ENCODE data around the gene JAKMIP2. TPM values are rescaled to one million over a fixed set of nuclear protein-coding genes. Genes with fewer than 3 reads are reported as not detected.

The JAKMIP2 gene
- total RNA-seq, 1 experiment from 2014 or later, result 67.4 TPM

DNA sequence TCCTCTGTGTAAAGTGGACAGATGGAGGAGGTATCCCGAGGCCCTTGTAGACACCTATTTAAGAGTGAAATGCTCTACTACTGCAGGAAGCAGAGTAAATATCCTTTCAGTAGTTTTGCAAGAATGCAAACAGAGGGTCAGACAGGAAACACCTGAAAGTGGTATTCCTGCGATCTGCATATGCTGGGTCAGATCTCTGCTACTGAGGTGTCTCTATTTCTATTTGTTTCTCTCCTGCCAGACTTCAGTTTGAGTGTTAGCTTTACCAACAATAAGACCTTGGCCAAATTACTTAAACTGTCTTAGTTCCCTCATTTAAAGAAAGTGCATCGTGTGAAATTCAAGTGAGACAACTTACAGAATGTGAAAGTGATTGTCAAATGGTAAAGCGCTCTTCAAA lies 47.6 kb downstream of the JAKMIP2 start:
- DNase-seq (ENCODE audit: low spot score), result no peak
- Histone ChIP-seq H3K27ac (ENCODE audit: low read depth, low read length, poor library complexity, severe bottlenecking) (no peak overlapping the region), H3K9me3 (ENCODE audit: low read depth, low read length, poor library complexity, severe bottlenecking) (no peaks in the 10 kb centered on the region), H3K4me1 (ENCODE audit: insufficient read depth, low read length, poor library complexity, severe bottlenecking) (peaks cover 51% of the 10 kb centered on the region), H3K27me3 (replicated peaks; ENCODE audit: insufficient read depth, low read depth, low read length, poor library complexity) (no peaks in the 10 kb centered on the region), H3K36me3 (ENCODE audit: insufficient read depth, low read length, poor library complexity, severe bottlenecking) (no peaks in the 10 kb centered on the region), H3K4me3 (ENCODE audit: low read depth, low read length, poor library complexity, severe bottlenecking) (no peak overlapping the region)
- TF ChIP-seq, protein P1, sequence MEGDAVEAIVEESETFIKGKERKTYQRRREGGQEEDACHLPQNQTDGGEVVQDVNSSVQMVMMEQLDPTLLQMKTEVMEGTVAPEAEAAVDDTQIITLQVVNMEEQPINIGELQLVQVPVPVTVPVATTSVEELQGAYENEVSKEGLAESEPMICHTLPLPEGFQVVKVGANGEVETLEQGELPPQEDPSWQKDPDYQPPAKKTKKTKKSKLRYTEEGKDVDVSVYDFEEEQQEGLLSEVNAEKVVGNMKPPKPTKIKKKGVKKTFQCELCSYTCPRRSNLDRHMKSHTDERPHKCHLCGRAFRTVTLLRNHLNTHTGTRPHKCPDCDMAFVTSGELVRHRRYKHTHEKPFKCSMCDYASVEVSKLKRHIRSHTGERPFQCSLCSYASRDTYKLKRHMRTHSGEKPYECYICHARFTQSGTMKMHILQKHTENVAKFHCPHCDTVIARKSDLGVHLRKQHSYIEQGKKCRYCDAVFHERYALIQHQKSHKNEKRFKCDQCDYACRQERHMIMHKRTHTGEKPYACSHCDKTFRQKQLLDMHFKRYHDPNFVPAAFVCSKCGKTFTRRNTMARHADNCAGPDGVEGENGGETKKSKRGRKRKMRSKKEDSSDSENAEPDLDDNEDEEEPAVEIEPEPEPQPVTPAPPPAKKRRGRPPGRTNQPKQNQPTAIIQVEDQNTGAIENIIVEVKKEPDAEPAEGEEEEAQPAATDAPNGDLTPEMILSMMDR (conservative IDR thresholded peaks at IDR 0.05; ENCODE audit: low read depth, low read length), result no peak
- TF ChIP-seq EZH2 (IDR thresholded peaks at IDR 0.05; ENCODE audit: borderline replicate concordance, low read depth, low read length, poor library complexity, severe bottlenecking), result no peak
- BruUV-seq (replicated peaks), result no TSS peak
- ChIA-PET POLR2A (ENCODE audit: low non-redundant PET) (no interaction called here), CTCF (no interaction called here)
- intact Hi-C loops (cut with micrococcal nuclease; ENCODE audit: unreplicated experiment), result no loop called here

DNA sequence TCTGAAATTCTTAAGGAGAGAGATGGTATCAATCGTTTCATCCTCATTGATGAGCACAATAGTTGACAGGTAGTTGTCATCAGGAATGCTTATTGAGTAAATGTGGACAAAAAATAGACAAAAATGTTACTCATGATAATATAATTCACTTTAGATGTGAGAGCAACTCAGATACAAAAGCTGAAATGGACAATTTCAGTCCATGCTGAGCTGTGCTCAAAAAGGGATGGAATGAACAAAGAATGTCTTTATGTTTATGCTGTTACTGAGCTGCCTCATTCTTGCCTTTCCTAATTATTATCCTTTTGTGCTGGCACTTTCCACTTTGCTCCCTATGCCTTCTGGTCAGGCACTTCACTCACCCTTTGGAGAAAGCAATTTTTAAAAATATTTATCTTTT lies 49.5 kb downstream of the JAKMIP2 start:
- H3K27me3 ChIP-seq (replicated peaks; ENCODE audit: insufficient read depth, low read depth, low read length, poor library complexity), result no peaks in the 10 kb centered on the region
- H3K4me1 ChIP-seq (ENCODE audit: insufficient read depth, low read length, poor library complexity, severe bottlenecking), result peaks cover 34% of the 10 kb centered on the region
- H3K9me3 ChIP-seq (ENCODE audit: low read depth, low read length, poor library complexity, severe bottlenecking), result no peaks in the 10 kb centered on the region
- no peak overlapping the region for H3K4me3 ChIP-seq (ENCODE audit: low read depth, low read length, poor library complexity, severe bottlenecking)
- CTCF ChIA-PET, result no interaction called here
- no peak for DNase-seq (ENCODE audit: low spot score)
- no peaks in the 10 kb centered on the region for H3K36me3 ChIP-seq (ENCODE audit: insufficient read depth, low read length, poor library complexity, severe bottlenecking)
- intact Hi-C loops (cut with micrococcal nuclease; ENCODE audit: unreplicated experiment), result no loop called here
- TF ChIP-seq, protein P1 (conservative IDR thresholded peaks at IDR 0.05; ENCODE audit: low read depth, low read length), result no peak
- TF ChIP-seq EZH2 (IDR thresholded peaks at IDR 0.05; ENCODE audit: borderline replicate concordance, low read depth, low read length, poor library complexity, severe bottlenecking), result no peak
- H3K27ac ChIP-seq (ENCODE audit: low read depth, low read length, poor library complexity, severe bottlenecking), result peak overlapping the region; percentile 3
- POLR2A ChIA-PET (ENCODE audit: low non-redundant PET), result no interaction called here
- BruUV-seq (replicated peaks), result no TSS peak

DNA sequence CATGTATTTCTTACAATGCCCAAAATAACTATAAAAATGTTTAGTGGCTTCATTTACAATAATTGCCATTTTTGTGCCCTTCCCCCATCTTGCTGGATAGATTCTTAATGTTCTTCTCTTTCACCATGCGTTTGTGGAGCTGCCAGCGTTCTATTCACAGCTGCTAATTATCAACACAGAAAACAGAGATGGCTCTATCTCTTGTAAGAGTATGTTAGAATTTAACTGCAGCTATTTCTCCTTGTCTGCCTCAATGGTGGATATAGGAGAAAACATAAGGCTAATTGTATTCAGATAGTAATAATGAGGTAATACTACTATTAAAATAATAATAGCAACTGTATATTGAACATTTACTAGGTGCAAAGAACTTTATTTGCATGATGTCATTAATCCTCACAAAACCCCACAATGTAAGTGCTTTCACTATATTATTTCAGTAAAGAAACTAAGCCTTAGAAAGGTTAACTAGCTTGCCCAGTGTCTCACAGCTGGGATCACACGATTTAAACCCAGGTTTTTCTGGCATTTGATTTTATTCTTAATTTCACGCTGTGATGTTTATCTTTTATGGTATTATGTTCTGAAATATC lies 50.1 kb downstream of the JAKMIP2 start:
- TF ChIP-seq EZH2 (IDR thresholded peaks at IDR 0.05; ENCODE audit: borderline replicate concordance, low read depth, low read length, poor library complexity, severe bottlenecking), result no peak
- TF ChIP-seq, protein P1 (conservative IDR thresholded peaks at IDR 0.05; ENCODE audit: low read depth, low read length), result no peak
- Histone ChIP-seq H3K27me3 (replicated peaks; ENCODE audit: insufficient read depth, low read depth, low read length, poor library complexity) (no peaks in the 10 kb centered on the region), H3K27ac (ENCODE audit: low read depth, low read length, poor library complexity, severe bottlenecking) (peak overlapping the region; percentile 3), H3K4me1 (ENCODE audit: insufficient read depth, low read length, poor library complexity, severe bottlenecking) (peaks cover 27% of the 10 kb centered on the region), H3K36me3 (ENCODE audit: insufficient read depth, low read length, poor library complexity, severe bottlenecking) (no peaks in the 10 kb centered on the region), H3K9me3 (ENCODE audit: low read depth, low read length, poor library complexity, severe bottlenecking) (no peaks in the 10 kb centered on the region), H3K4me3 (ENCODE audit: low read depth, low read length, poor library complexity, severe bottlenecking) (no peak overlapping the region)
- BruUV-seq (replicated peaks), result no TSS peak
- ChIA-PET POLR2A (ENCODE audit: low non-redundant PET) (no interaction called here), CTCF (no interaction called here)
- DNase-seq (ENCODE audit: low spot score), result no peak
- intact Hi-C loops (cut with micrococcal nuclease; ENCODE audit: unreplicated experiment), result no loop called here

Data from A673 (cell line).